SK-N-SH treated with all-trans-retinoic acid at 6 μM for 48 hours (cell line): ENCODE results near the gene AGAP1.

Experiments
- ATAC-seq: fragments of 200-7000 bp; cut with Tn5 transposase; 3 replicates; pipeline ENCODE4 v1.9.1; 2020; ENCODE audit warnings: mild to moderate bottlenecking, moderate library complexity
- ARNTL ChIP-seq: fragments of 450-650 bp; formaldehyde crosslinking; IDR thresholded peaks from 2 replicates; pipeline ENCODE4 v1.5.0; 2020; ENCODE audit warnings: low read depth, mild to moderate bottlenecking, moderate library complexity, borderline replicate concordance
- BACH2 ChIP-seq: fragments of 250-450 bp; sonication (Bioruptor Pico); IDR thresholded peaks from 2 replicates; pipeline ENCODE4 v1.9.0; 2021; ENCODE audit warnings: mild to moderate bottlenecking, borderline replicate concordance
- CREB5 ChIP-seq: fragments of 250-450 bp; sonication (Bioruptor Pico); IDR thresholded peaks from 2 replicates; pipeline ENCODE4 v1.5.1; 2020; ENCODE audit warnings: low read depth, mild to moderate bottlenecking, moderate library complexity
- CSDC2 ChIP-seq: fragments of 250-450 bp; sonication (Bioruptor Pico); IDR thresholded peaks from 2 replicates; pipeline ENCODE4 v1.5.0; 2020; ENCODE audit warnings: mild to moderate bottlenecking, moderate library complexity
- CSRNP3 ChIP-seq: fragments of 250-450 bp; sonication (Bioruptor Pico); IDR thresholded peaks from 2 replicates; pipeline ENCODE4 v1.5.1; 2021; ENCODE audit warnings: mild to moderate bottlenecking, moderate library complexity
- ESRRG ChIP-seq: fragments of 250-450 bp; sonication (Bioruptor Pico); IDR thresholded peaks from 2 replicates; pipeline ENCODE4 v1.6.1; 2021; ENCODE audit warnings: mild to moderate bottlenecking
- GLIS3 ChIP-seq: fragments of 250-450 bp; sonication (Bioruptor Pico); IDR thresholded peaks from 2 replicates; pipeline ENCODE4 v1.5.0; 2020; ENCODE audit warnings: mild to moderate bottlenecking, moderate library complexity
- PATZ1 ChIP-seq: fragments of 250-450 bp; sonication (Bioruptor Pico); IDR thresholded peaks from 2 replicates; pipeline ENCODE4 v1.8.0; 2020; ENCODE audit warnings: mild to moderate bottlenecking, moderate library complexity, borderline replicate concordance
- POU6F1 ChIP-seq: fragments of 250-450 bp; sonication (Bioruptor Pico); IDR thresholded peaks from 2 replicates; pipeline ENCODE4 v1.8.0; 2021; ENCODE audit warnings: low read depth, mild to moderate bottlenecking, moderate library complexity, borderline replicate concordance
- PPARA ChIP-seq: fragments of 250-450 bp; sonication (Bioruptor Pico); IDR thresholded peaks from 2 replicates; pipeline ENCODE4 v1.5.0; 2020; ENCODE audit warnings: mild to moderate bottlenecking, borderline replicate concordance
- RARB ChIP-seq: fragments of 250-450 bp; sonication (Bioruptor Pico); IDR thresholded peaks from 2 replicates; pipeline ENCODE4 v1.8.0; 2021; ENCODE audit warnings: mild to moderate bottlenecking, moderate library complexity
- SNAI2 ChIP-seq: fragments of 250-450 bp; sonication (Bioruptor Pico); IDR thresholded peaks from 2 replicates; pipeline ENCODE4 v1.5.0; 2020; ENCODE audit warnings: mild to moderate bottlenecking, moderate library complexity
- TCF4 ChIP-seq: fragments of 250-450 bp; sonication (Bioruptor Pico); IDR thresholded peaks from 2 replicates; pipeline ENCODE4 v1.8.0; 2021; ENCODE audit warnings: mild to moderate bottlenecking, moderate library complexity, borderline replicate concordance
- TOX ChIP-seq: fragments of 250-450 bp; sonication (Bioruptor Pico); IDR thresholded peaks from 2 replicates; pipeline ENCODE4 v1.8.0; 2021; ENCODE audit warnings: mild to moderate bottlenecking, moderate library complexity, borderline replicate concordance
- ZC3H10 ChIP-seq: fragments of 250-450 bp; sonication (Bioruptor Pico); IDR thresholded peaks from 2 replicates; pipeline ENCODE4 v1.5.1; 2021; ENCODE audit warnings: mild to moderate bottlenecking, moderate library complexity
- ZNF565 ChIP-seq: fragments of 450-650 bp; formaldehyde crosslinking; conservative IDR thresholded peaks from 2 replicates; pipeline ENCODE4 v1.5.0; 2020; ENCODE audit warnings: low read depth, mild to moderate bottlenecking, moderate library complexity
- ZNF70 ChIP-seq: fragments of 450-650 bp; formaldehyde crosslinking; IDR thresholded peaks from 2 replicates; pipeline ENCODE4 v1.5.0; 2020; ENCODE audit warnings: mild to moderate bottlenecking, moderate library complexity
- ZNF8 ChIP-seq: fragments of 450-650 bp; formaldehyde crosslinking; IDR thresholded peaks from 2 replicates; pipeline ENCODE4 v1.5.0; 2020; ENCODE audit warnings: mild to moderate bottlenecking, moderate library complexity
- TF ChIP-seq, protein P1 (sequence below): fragments of 250-450 bp; sonication (Bioruptor Pico); IDR thresholded peaks from 2 replicates; pipeline ENCODE4 v1.5.0; 2020; ENCODE audit warnings: mild to moderate bottlenecking, moderate library complexity

The AGAP1 gene

GRCh38 chr2:235848055-235848454 lies 354.2 kb downstream of the AGAP1 start:
- ATAC-seq: no peak

GRCh38 chr2:235848946-235849345 lies 355.1 kb downstream of the AGAP1 start:
- no peak for ATAC-seq

More at GRCh38 chr2:235848055-235848454, 354.2 kb downstream of the AGAP1 start:
- no peak for TF ChIP-seq TOX (CRISPR knock-in tag)
- TF ChIP-seq CREB5: no peak
- TF ChIP-seq ARNTL (CRISPR knock-in tag): no peak
- TF ChIP-seq CSDC2 (CRISPR knock-in tag): no peak
- no peak for TF ChIP-seq BACH2
- no peak for TF ChIP-seq ZNF565 (CRISPR knock-in tag)
- no peak for TF ChIP-seq CSRNP3 (CRISPR knock-in tag)
- TF ChIP-seq PPARA (CRISPR knock-in tag): no peak
- no peak for TF ChIP-seq ZC3H10 (CRISPR knock-in tag)

More at GRCh38 chr2:235848946-235849345, 355.1 kb downstream of the AGAP1 start:
- TF ChIP-seq, protein P1, sequence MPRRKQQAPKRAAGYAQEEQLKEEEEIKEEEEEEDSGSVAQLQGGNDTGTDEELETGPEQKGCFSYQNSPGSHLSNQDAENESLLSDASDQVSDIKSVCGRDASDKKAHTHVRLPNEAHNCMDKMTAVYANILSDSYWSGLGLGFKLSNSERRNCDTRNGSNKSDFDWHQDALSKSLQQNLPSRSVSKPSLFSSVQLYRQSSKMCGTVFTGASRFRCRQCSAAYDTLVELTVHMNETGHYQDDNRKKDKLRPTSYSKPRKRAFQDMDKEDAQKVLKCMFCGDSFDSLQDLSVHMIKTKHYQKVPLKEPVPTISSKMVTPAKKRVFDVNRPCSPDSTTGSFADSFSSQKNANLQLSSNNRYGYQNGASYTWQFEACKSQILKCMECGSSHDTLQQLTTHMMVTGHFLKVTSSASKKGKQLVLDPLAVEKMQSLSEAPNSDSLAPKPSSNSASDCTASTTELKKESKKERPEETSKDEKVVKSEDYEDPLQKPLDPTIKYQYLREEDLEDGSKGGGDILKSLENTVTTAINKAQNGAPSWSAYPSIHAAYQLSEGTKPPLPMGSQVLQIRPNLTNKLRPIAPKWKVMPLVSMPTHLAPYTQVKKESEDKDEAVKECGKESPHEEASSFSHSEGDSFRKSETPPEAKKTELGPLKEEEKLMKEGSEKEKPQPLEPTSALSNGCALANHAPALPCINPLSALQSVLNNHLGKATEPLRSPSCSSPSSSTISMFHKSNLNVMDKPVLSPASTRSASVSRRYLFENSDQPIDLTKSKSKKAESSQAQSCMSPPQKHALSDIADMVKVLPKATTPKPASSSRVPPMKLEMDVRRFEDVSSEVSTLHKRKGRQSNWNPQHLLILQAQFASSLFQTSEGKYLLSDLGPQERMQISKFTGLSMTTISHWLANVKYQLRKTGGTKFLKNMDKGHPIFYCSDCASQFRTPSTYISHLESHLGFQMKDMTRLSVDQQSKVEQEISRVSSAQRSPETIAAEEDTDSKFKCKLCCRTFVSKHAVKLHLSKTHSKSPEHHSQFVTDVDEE (CRISPR knock-in tag): no peak
- TF ChIP-seq TCF4 (CRISPR knock-in tag) (no peak), ZC3H10 (CRISPR knock-in tag) (no peak), CSDC2 (CRISPR knock-in tag) (no peak), TOX (CRISPR knock-in tag) (no peak), ESRRG (CRISPR knock-in tag) (no peak), RARB (CRISPR knock-in tag) (no peak), ARNTL (CRISPR knock-in tag) (no peak), ZNF565 (CRISPR knock-in tag) (no peak), ZNF8 (no peak), BACH2 (no peak), SNAI2 (CRISPR knock-in tag) (no peak), ZNF70 (no peak), PPARA (CRISPR knock-in tag) (no peak), PATZ1 (CRISPR knock-in tag) (no peak), GLIS3 (CRISPR knock-in tag) (no peak), POU6F1 (CRISPR knock-in tag) (no peak)
